Measurements from ENCODE around the gene ALK.

DNA sequence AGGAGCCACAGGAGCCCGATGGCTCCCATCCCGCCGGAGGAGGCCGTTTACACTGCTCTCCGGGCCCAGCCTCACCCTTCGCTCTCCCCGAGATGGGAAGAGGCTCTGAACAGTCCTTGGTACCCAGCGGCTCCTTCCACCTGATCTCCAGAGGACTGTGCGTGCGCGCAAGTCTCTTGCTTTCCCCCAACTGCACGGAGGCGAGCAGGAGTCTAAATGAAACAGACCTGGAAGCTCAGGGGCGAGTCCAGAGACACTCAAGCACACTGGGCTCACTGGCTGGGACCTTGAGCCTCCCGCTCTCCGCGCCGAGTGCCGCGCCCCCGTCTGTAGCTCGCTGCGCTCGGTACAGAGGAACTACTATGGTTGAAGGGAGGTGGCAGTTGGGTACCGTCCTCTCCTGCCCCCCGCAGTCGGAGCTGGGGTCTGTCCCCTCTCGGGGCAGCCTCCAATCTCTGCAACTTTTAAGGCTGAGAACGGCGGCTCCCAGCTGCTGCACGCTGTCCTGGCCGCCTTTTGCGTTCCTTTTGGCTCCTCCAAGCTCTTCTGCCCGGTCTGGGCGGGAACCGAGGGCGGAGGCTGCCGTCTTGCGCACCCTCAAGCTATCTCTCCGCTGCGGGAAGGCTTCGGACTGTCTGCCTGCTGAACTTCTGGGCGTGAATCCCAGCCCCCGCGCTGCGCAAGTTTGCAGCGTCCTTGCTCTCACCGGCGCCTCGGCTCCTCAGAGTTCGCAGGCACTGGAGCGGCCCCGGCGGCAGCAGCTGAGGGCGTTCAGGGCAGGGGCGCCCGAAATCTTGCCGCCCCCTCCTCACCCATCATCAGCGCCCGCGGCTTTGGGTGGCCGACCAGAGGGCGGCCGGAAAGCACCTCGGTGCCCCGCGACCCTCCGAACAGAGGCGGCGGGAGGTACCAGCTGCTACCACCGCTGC is 491 bp downstream of the ALK start:
- TF ChIP-seq, protein P1, sequence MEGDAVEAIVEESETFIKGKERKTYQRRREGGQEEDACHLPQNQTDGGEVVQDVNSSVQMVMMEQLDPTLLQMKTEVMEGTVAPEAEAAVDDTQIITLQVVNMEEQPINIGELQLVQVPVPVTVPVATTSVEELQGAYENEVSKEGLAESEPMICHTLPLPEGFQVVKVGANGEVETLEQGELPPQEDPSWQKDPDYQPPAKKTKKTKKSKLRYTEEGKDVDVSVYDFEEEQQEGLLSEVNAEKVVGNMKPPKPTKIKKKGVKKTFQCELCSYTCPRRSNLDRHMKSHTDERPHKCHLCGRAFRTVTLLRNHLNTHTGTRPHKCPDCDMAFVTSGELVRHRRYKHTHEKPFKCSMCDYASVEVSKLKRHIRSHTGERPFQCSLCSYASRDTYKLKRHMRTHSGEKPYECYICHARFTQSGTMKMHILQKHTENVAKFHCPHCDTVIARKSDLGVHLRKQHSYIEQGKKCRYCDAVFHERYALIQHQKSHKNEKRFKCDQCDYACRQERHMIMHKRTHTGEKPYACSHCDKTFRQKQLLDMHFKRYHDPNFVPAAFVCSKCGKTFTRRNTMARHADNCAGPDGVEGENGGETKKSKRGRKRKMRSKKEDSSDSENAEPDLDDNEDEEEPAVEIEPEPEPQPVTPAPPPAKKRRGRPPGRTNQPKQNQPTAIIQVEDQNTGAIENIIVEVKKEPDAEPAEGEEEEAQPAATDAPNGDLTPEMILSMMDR (conservative IDR thresholded peaks at IDR 0.05 in 1 of 2, IDR thresholded peaks at IDR 0.05 in 1 of 2; ENCODE audit: low read depth in 1 of 2, low read length in 2 of 2) = no peak
- peak; percentile 88 for TF ChIP-seq EZH2 (IDR thresholded peaks at IDR 0.05; ENCODE audit: low read length, missing control alignments)
